ENCODE results near the gene VSIG10L2.

The VSIG10L2 gene

GRCh38 chr11:125948278-125949051 lies 2.6 kb downstream of the VSIG10L2 start:
- DNase-seq = no peak

- DNase-seq = no peak
These were observed 3.7 kb downstream of the VSIG10L2 start for GRCh38 chr11:125949271-125950177.

- no peak for DNase-seq
These were observed 4.3 kb downstream of the VSIG10L2 start for GRCh38 chr11:125950178-125950490.

GRCh38 chr11:125950696-125951651 lies 5.1 kb downstream of the VSIG10L2 start:
- no peak for DNase-seq

- no peak for DNase-seq
These were observed 5.9 kb downstream of the VSIG10L2 start for GRCh38 chr11:125951731-125952130.

- no peak for DNase-seq
These were observed 6.7 kb downstream of the VSIG10L2 start for GRCh38 chr11:125952559-125952958.

- no peak for DNase-seq
These were observed 7.1 kb downstream of the VSIG10L2 start for GRCh38 chr11:125952973-125953372.

- no peak for DNase-seq
These were observed 7.6 kb downstream of the VSIG10L2 start for GRCh38 chr11:125953401-125953935.

GRCh38 chr11:125954123-125954944 lies 8.5 kb downstream of the VSIG10L2 start:
- DNase-seq = no peak

GRCh38 chr11:125954945-125955640 lies 9.2 kb downstream of the VSIG10L2 start:
- DNase-seq = no peak

GRCh38 chr11:125955856-125956255 lies 10.0 kb downstream of the VSIG10L2 start:
- no peak for DNase-seq

- DNase-seq = no peak
These were observed 10.7 kb downstream of the VSIG10L2 start for GRCh38 chr11:125956391-125957134.

- DNase-seq = no peak
These were observed 11.9 kb downstream of the VSIG10L2 start for GRCh38 chr11:125957618-125958332.

- no peak for DNase-seq
These were observed 13.1 kb downstream of the VSIG10L2 start for GRCh38 chr11:125958872-125959400.

- DNase-seq = no peak
These were observed 13.7 kb downstream of the VSIG10L2 start for GRCh38 chr11:125959511-125959910.

GRCh38 chr11:125959931-125960330 lies 14.1 kb downstream of the VSIG10L2 start:
- DNase-seq = no peak

- DNase-seq = no peak
These were observed 14.9 kb downstream of the VSIG10L2 start for GRCh38 chr11:125960771-125961170.

GRCh38 chr11:125967515-125967914 lies 21.7 kb downstream of the VSIG10L2 start:
- no peak for DNase-seq

- no peak for DNase-seq
These were observed 22.5 kb downstream of the VSIG10L2 start for GRCh38 chr11:125968354-125968753.

Data from fibroblast of skin of back (primary cell).